Prostate gland (tissue), 2 donors: ENCODE measurements around the gene A3GALT2. TPM values are rescaled to one million over a fixed set of nuclear protein-coding genes. Genes with fewer than 3 reads are reported as not detected.

Experiments used
- DNase-seq: peaks from one replicate; pipeline ENCODE4 v3.0.0-alpha.2; 2019; ENCODE audit warnings: low spot score
- H3K27ac ChIP-seq, 2 donors: fragments of 200-600 bp; sonication (generic); 2 replicates each; pipeline ENCODE4 v1.5.1; 2017 to 2019
- H3K27me3 ChIP-seq: fragments of 200-600 bp; sonication (generic); replicated peaks from 2 replicates; pipeline ENCODE4 v1.5.1; 2019; ENCODE audit not compliant: insufficient read depth
- H3K36me3 ChIP-seq, 2 donors: fragments of 200-600 bp; sonication (generic); 1 replicate in 1 of 2; 2 replicates in 1 of 2; pipeline versions ENCODE4 v1.5.1 to v1.8.1; 2017 to 2019
- H3K4me1 ChIP-seq: fragments of 200-600 bp; sonication (generic); replicated peaks from 2 replicates; pipeline ENCODE4 v1.5.1; 2019
- H3K4me3 ChIP-seq, 2 donors: fragments of 200-600 bp; sonication (generic); 2 replicates each; pipeline ENCODE4 v1.5.1; 2017 to 2019
- H3K9me3 ChIP-seq: fragments of 200-600 bp; sonication (generic); 2 replicates; pipeline ENCODE4 v1.5.1; 2017
- POLR2A ChIP-seq: fragments of 450-650 bp; IDR thresholded peaks from one replicate; pipeline ENCODE4 v1.6.1; 2016; ENCODE audit warnings: antibody characterized with exemption, mild to moderate bottlenecking
- POLR2AphosphoS5 ChIP-seq: sonication (generic); formaldehyde crosslinking; IDR thresholded peaks from one replicate; pipeline ENCODE4 v1.6.1; 2017; ENCODE audit warnings: antibody characterized with exemption
- WGBS: methylation state at CpG from one replicate; pipeline ENCODE4 v1.1.5; 2018; 5-methylcytosine and 5-hydroxymethylcytosine counted together
- intact Hi-C: fragments of 100-400 bp; cut with DNase I; formaldehyde crosslinking; loops from one replicate; pipeline ENCODE4 v1.14.2; 2022
- total RNA-seq, 2 donors: library from RNA; depleted of rRNA; stranded (reverse); fragments of >200 nt; gene quantifications; one replicate each; pipeline ENCODE4 v1.1.0, GENCODE V29; 2016
- TF ChIP-seq, protein P1 (sequence below), 4 experiments: fragments of 200-600 bp in 2 of 4; fragments of 450-650 bp in 2 of 4; sonication (generic) in 2 of 4; IDR thresholded peaks; 1 replicate in 3 of 4; 2 replicates in 1 of 4; pipeline ENCODE4 v1.5.1; 2016 to 2019; ENCODE audit warnings: antibody characterized with exemption in 4 of 4, mild to moderate bottlenecking in 2 of 4, moderate library complexity in 2 of 4

Gene A3GALT2
- total RNA-seq, 2 donors from 2014 or later, result 0.46 TPM; not detected in 1

DNA sequence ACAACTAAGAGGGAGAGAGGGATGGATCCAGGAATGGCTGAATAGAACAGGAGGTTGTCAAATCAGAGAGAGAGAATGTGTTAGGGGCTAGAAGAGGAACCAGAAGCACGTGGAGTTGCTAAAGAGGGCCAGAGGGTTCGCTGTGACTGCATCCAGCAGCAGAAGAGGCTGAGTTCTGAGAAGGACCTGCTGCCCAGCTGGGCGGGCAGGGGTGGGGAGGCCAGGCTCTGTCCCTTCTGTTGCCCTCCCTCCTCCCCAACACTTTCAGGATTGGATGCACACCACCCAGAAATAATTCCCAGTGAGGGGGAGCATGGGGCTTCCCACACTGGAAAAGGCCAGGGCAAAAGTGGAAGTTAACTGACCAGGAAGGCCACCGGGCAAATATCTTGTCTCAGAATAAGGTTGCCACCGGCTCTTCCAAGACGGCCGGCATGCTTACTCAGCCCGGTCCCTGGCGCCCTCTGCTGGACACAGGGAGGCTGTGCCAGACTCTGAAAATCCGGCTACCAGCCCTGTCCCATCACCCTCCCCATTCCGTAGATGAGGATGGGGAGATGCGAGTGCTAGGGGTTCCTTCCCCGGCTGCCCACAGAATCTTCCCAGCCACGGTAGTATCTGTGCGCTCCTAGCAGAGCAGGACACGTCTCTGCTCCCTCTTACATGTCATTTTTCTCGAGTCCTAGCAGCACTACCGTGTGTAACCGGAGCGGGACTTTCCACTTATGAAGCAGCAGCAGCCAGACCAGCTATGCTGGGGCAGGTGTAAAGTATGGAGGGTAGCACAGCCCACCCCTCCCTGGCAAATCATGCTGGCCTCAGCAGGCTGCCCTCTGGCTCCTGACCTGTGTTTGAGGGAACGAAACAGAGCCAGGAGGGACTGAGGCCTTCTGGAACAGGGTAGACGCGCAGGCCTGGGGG is 46.8 kb upstream of the A3GALT2 start:
- Histone ChIP-seq H3K4me3 (no peak overlapping the region), H3K4me1 (peaks cover 16% of the 10 kb centered on the region), H3K36me3 (no peaks in the 10 kb centered on the region), H3K27ac (peak overlapping the region in 1 of 2 donors; percentile 9), H3K9me3 (no peaks in the 10 kb centered on the region), H3K27me3 (no peaks in the 10 kb centered on the region)
- intact Hi-C loops, result loop anchor here (2.0 to 5.0 kb wide), 3 partner anchors 73 to 150 kb away; partner anchors contain the start of gene ZSCAN20
- DNase-seq, result peak; percentile 85
- peak; percentile 60 for TF ChIP-seq POLR2AphosphoS5
- TF ChIP-seq, protein P1, sequence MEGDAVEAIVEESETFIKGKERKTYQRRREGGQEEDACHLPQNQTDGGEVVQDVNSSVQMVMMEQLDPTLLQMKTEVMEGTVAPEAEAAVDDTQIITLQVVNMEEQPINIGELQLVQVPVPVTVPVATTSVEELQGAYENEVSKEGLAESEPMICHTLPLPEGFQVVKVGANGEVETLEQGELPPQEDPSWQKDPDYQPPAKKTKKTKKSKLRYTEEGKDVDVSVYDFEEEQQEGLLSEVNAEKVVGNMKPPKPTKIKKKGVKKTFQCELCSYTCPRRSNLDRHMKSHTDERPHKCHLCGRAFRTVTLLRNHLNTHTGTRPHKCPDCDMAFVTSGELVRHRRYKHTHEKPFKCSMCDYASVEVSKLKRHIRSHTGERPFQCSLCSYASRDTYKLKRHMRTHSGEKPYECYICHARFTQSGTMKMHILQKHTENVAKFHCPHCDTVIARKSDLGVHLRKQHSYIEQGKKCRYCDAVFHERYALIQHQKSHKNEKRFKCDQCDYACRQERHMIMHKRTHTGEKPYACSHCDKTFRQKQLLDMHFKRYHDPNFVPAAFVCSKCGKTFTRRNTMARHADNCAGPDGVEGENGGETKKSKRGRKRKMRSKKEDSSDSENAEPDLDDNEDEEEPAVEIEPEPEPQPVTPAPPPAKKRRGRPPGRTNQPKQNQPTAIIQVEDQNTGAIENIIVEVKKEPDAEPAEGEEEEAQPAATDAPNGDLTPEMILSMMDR (IDR thresholded peaks at IDR 0.05), result peak; percentile 86 to 98 (median 96)
- TF ChIP-seq POLR2A, result no peak
- 36% methylated on average over 23 of the region's 23 CpGs for WGBS

DNA sequence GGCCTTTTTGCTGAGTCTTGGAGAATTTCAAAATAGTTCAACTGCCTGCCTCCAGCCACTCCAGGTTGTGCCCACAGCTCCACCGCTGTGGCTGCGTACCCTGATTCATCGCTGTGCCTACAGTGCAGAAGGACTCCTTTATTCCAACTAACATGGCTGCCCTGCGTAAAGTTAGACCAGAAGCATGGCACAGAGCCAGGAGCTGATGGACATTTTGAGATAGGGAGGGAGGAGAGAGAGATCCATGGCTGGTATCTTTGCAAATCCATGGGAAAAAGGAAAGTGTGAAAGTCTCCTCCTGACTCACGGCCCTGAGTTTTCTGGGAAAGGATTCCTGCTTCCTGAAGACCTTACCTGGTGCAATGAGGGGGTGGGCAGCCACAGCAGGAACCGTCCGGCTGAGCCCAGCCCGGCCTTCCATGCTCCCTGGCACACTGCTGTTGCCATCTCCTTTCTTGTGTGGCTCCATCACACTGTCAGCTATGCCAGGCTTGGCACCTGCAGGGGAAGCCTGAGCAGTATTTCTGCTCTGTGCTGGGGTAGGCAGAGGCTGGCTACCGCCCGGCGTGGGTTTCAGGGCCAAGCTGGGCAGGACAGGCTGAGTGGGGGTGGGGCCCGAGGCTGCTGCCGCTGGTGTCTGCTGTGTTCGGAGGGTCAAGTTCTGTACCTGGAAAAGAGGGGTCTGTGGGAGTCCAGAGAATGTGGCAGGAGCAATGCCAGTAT is 46.0 kb upstream of the A3GALT2 start:
- no peaks in the 10 kb centered on the region for H3K36me3 ChIP-seq
- DNase-seq, result no peak
- WGBS, result 62% methylated on average over 14 of the region's 14 CpGs
- H3K27ac ChIP-seq, result peak overlapping the region in 1 of 2 donors; percentile 9
- peaks cover 11% of the 10 kb centered on the region for H3K4me1 ChIP-seq
- no peak for TF ChIP-seq POLR2A
- TF ChIP-seq, protein P1 (IDR thresholded peaks at IDR 0.05), result no peak
- no peak overlapping the region for H3K4me3 ChIP-seq
- intact Hi-C loops, result loop anchor here (2.0 to 5.0 kb wide), 3 partner anchors 72 to 150 kb away; partner anchors contain the start of gene ZSCAN20
- no peaks in the 10 kb centered on the region for H3K27me3 ChIP-seq
- H3K9me3 ChIP-seq, result no peaks in the 10 kb centered on the region

DNA sequence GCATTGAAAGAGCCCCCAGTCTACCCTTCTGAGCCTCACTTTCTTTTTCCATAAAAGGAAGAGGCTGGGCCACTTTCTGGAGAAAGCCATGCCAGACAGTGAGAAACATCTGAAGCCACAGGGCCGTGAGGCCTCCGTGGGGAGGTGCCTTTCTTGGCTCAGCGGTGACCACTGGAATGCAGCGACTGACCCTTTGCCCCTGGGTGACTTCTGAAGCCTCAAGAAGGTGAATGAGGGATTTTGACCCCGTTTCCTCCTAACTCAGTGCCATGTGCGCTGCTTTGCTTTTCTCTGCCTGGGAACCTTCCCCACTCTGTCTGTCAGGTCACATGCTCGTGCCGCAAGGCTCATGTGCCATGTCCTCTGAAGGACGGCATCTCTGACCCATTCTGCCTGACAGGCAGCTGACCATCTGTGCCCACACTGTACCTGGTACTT is 44.7 kb upstream of the A3GALT2 start:
- peaks cover 7% of the 10 kb centered on the region for H3K4me1 ChIP-seq

DNA sequence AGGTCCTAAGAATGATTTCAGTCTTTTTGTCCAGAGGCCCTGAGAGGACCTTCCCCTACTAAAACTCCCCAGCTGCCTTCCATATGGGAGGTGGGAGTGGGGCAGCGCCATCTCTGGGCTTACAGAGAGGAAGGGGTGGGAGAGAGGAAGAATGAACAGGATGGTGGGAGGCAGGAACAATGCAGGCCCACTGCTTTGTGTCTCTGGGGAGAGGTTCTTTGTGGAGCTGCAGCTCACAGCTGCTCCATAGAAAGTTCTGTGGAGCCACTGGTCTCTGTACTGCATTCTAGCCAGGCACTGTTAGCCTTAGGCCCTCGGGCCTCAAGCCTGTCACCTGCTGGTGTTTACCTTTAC is 43.6 kb upstream of the A3GALT2 start:
- WGBS, result 3% methylated on average over 2 of the region's 2 CpGs

More for the DNA sequence above, 44.7 kb upstream of the A3GALT2 start:
- Histone ChIP-seq H3K36me3 (no peaks in the 10 kb centered on the region), H3K4me3 (no peak overlapping the region), H3K27me3 (no peaks in the 10 kb centered on the region), H3K27ac (peak overlapping the region; percentile 63 to 65), H3K9me3 (no peaks in the 10 kb centered on the region)
- 48% methylated on average over 9 of the region's 9 CpGs for WGBS
- no peak for TF ChIP-seq POLR2A
- TF ChIP-seq POLR2AphosphoS5, result no peak
- TF ChIP-seq, protein P1 (IDR thresholded peaks at IDR 0.05), result no peak
- intact Hi-C loops, result loop anchor here (5.0 kb wide), 2 partner anchors 107 to 148 kb away; partner anchors contain the start of gene ZSCAN20
- DNase-seq, result no peak

More for the DNA sequence above, 43.6 kb upstream of the A3GALT2 start:
- no peak for TF ChIP-seq POLR2A
- TF ChIP-seq, protein P1 (IDR thresholded peaks at IDR 0.05), result no peak
- no peak for TF ChIP-seq POLR2AphosphoS5
- intact Hi-C loops, result no loop called here
- peaks cover 7% of the 10 kb centered on the region for H3K4me1 ChIP-seq
- no peak overlapping the region for H3K4me3 ChIP-seq
- no peak for DNase-seq
- H3K36me3 ChIP-seq, result no peaks in the 10 kb centered on the region
- H3K27ac ChIP-seq, result peak overlapping the region; percentile 63 to 65
- H3K27me3 ChIP-seq, result no peaks in the 10 kb centered on the region
- no peaks in the 10 kb centered on the region for H3K9me3 ChIP-seq
